Inflammatory macrophage treated with lipopolysaccharide for 4 hours (primary cell): Measurements from ENCODE around the gene GNAO1.

ENCODE experiments used
- DNase-seq: peaks from one replicate; pipeline ENCODE4 v3.0.0-alpha.2; 2020

Gene GNAO1

DNA sequence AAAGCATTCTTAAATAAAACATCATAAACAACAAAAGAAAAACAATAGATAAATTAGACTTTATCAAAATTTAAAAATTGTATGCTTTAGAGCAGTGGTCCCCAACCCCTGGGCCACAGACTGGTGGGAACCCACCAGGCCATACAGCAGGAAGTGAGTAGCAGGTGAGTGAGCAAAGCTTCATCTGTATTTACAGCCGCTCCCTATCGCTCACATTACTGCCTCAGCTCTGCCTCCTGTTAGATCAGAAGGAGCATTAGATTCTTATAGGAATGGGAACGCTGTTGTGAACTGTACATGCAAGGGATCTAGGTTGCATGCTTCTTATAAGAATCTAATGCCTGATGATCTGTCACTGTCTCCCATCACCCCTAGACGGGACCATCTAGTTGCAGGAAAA, 51.5 kb downstream of the GNAO1 start:
- DNase-seq = no peak

DNA sequence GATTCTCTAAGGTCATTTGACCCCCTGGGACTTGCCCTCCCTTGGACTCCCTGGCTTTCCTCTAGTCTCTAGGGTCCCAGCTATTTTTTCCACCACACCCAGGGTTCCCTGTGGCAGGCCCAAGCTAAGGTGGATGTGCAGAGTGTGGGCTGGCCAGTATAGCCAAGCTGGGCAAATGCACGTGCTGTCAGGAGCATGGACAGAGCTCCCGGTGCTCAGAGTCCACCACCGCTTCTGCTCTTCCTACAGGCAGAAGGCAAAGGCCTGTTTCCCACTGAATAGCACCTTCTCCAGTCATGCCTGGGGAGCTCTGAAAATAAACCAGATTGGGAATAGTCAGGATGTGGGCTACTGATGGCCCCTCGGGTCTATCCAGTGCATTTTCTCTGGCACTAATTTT, 53.3 kb downstream of the GNAO1 start:
- no peak for DNase-seq

DNA sequence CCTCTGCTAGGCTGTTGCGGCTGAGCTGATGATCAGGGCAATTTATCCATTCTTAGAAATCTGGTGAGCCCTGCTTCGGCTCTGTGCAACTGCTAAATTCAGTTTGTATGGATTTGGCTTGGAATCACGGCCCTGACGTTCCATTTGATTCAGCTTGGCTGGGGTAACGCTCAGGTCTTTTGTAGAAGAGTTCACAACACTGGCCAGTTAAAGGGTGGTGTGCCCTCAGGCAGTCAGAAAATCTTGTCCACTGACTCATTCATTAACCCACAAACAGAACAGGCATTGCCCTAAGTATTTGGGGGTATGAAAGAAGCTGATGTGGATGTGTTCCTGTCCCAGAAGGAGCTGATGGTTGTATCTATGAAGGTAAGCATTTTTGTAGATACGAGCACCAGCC, 53.9 kb downstream of the GNAO1 start:
- DNase-seq = no peak

DNA sequence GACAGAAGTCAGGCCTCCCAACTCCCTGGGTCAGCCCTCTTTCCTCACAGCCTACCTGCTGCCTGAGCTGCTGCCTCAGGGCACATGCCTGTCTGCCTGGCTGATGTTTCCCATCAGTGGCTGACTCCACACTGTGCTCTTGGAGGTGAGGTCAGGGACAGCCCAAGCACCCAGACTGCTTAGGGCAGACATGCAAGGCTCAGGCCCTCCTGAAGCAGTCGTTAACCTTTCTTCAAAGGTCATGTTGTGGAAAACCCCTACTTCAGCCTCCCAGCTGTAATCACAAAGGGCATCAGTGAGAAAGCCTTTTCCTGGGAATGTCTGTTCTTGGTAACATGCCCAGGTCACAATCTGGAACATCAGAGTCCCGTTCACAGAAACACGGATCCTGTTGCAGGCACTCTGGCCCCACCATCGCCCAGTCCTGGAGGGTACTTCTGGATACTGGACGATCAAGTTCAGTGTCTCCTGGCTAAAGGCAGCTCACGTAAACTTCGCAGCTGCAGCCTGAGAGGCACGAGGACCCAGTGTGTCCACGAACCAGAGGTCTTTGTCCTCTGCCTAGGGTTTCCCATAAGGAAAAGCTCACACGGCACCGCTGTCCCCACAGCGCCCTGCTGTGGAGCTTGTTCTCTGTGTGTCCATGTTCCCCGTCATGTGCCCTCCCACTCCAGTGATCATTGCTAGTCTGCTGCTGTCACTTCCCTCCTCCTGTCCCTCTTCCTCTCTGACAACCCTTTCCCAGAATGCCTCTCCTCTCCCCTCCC, 54.9 kb downstream of the GNAO1 start:
- no peak for DNase-seq

DNA sequence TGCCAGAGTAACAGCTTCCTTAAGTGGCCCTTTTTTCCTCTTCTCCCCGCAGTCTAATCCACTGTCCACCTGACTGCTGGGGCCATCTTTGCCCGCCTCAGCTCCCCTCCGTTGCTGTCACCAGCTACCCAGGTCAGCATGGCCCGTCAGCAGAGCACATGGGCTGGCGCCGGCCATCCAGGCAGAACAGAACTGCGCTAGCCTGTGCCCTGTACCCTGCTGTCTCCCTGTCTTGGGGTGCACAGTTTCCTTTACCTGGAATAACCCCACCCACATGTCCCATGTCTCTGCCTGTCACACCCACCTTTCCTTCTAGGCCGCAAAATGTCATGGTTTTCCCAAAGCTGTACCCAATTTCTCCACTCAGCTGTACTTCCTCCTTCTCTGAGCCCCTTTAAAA, 55.7 kb downstream of the GNAO1 start:
- DNase-seq = no peak

DNA sequence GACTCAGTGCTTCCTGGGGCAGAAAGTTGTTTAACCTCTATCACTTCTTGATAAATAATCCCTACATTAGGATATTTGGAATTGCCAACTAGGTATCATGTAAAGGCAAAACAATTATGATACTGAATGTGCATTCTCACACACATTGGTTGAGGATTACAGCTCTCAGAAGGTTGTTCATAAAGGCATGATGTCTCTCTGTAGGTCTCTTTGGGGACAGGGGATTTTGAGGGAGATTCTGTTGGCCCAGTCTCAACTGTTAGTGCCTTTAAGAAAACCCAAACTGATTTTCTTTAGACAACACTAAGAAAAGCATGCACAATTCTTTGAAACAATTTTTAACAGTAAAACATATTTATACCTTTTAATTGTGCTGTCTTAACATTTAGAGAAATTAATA, 56.5 kb downstream of the GNAO1 start:
- DNase-seq = no peak

DNA sequence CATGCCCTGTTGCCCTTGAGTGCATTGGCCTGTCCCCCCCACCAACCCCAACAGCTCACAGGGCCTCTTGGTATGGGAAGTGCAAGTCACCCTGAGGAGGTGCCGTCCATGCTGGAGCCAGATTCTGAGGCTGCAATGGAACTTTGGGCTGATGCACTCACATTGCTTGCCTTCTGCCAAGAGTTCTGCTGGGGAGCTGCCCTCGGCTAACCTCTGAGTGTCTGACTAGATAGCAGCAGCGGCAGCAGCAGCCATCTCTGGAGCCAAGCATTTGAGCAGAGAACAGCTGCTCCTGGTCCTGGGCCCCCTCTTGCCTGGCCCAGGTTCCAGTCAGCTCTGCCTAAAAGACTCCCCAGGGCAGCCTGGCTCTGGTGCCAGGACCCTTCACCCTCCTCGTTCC, 61.5 kb downstream of the GNAO1 start:
- no peak for DNase-seq

DNA sequence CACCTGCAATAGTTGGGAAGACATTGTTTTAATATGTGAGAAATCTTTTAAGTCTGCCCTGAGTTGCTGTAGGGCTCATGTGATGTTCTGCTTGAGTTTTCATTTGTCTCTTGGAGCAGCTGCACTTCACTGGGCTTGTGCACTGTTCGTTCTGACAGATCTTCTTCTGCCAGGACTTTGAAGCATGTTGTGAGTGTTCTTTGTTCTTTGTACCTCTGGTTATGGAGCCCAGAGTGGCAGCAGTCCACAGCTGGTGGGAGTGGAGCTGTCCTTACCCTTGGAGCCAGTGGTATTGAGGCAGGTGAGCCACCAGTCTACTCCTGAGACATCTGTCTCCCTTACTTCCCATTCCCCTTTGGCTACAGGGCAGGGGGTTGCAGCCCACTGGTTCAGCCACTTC, 64.6 kb downstream of the GNAO1 start:
- no peak for DNase-seq

DNA sequence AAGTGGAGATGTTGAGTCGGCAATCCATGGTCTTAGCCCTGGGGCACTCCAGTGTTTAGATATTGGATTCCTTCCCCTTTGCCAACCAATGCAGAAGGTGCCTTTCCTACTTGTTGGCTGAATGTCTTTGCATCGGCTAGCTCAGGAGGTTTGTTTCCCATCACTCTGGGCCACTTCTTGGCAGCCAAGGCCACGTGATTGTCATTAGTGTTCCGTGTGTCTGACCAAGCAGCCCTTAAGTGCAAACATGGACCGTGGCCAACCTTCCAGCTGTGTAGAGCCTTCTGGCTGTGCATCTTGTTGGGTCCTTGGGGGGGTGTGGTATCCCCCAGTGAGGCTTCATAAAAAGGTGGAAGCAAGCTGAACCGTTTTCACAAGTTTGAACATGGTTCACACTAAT, 66.0 kb downstream of the GNAO1 start:
- no peak for DNase-seq

DNA sequence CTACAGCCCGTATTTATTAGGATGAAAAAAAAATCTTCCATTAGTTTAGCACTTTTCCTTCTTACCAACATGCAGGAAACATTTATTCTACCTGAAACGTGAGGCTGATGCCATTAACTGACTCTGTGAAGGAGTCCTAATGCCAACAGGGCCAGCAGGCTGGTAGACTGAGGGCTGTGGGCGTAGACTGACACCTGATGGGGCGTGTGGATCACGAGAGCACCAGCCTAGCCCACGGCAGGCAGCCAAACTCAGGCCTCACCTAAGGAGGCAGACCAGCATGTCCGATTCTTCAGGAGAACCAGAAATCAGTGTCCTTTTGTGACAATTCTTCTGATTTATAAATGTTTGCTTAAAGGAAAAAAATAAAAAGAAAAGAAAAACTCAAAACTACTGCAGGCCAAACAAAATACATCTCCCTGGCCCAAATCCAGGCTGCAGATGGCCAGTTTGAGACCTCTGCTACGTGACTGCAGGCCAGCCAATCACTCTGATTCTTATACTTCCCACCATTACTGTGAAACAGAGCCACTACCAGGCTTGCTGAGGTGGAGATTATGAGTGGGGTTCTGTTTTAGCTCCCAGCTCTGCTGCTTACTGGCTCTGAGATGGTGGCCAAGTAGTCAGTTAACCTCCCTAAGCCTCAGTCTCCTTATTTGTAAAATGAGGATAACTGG, 66.5 kb downstream of the GNAO1 start:
- DNase-seq = no peak

DNA sequence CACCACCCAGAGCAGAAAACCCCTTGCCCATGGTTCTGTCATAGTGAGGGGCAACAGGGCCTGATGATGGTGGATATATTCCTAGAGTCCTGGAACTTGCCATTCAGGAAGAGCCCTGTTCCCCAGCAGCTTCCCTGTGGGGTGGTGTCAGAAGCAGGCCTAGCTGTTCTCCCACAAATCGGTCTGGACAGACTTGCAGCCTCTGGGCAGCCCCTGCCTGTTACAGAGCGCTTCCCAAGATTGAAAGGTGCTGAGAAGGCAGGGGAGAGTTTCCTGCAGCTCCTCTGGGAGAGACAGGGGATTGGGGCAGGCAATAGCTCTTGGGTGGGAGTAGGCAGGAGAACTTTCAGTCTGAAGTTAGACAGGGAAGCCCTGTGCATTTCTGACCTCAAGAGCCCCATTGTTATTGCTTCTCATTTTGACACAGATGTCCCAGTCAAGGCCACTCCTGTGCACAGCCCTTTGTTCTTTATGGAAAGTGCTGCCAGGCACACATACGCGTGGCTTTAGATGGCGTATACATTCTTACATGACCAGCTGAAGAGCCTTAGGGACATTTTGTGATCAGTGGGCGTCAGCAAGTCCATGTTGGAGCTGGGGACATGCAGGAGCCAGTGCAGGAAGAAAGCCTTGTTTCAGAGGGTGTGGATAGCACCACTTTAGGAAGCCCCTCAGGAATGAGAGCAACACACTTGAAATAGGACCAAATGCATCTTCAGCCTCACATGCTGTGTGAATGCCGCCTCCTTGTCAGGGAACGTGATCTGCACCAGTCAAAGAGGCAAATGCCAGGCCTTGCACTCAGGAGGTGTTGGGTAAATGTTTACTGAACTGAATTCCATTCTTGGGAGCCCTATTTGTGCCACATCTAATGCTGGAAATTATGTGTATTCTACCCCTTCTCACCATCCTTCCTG, 67.5 kb downstream of the GNAO1 start:
- DNase-seq = no peak

DNA sequence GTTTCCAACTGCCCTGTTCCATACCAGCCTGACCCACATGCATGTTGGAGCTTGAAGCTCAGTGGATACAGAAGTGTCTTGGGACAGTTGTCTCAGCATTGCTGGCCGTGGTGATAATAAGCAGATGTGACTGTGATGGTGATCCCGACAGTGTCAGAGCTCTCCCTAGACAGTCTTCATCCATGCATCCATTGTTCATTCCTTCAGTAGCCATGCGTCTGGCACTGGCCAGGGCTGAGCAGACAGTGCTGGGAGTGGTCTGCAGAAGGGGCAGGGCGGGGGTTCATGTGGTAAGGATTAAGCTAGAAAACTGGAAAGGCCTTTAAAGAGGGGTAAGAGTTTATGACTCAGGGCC, 68.1 kb downstream of the GNAO1 start:
- DNase-seq = no peak

DNA sequence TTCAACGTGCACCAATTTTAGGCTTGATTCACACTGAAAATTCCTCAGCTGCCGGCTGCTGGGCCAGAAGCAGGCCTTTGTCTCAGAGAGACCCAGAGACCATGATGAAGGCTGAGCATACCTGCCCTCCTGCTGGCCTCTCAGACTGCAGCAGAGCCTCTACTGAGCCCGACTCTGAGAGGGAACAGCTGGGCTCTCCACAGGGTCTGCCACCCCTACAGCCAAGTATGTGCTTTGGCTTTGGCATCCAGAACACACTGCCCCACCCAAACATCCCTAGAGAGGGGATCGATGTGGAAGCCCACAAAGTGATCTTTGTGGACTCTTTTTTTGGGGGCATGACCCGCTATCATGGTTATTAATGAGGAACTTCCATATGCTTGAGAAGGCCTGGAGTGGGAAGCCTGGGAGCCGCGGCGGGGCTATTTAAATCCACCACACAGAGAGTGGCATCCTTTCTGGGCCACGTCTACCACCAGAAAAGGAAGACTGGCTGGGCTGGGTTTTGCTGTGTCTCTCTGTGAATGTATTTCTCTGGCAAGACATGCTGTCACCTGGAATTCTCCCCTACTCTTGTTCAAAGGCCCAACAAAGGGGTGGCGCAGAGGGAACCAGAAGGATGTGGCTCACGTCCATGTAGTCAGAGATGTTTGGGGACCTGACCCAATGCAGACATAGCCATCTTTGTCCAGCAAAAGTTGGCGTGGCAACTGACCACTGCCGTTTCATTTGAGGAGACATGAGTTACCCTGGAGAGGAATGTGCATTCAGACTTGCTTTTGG, 69.3 kb downstream of the GNAO1 start:
- DNase-seq = no peak

DNA sequence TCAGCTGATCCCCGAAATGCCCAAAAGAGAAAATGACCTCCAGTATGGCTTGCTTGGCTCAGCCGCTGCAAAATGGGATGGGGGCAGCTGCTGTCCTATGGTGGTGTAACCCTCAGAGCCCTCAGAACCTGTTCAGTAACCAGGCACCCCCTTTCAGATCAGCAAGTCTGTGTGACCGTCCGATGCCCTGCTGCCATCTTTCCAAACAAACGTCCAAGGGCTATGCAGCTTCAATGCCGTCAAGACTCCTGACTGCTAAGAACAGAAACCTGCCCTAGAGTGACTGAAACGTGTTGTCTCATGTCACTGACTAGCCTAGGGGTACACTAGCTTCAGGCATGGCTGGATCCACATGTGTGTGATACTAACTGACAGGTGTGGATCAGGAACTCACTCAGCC, 70.4 kb downstream of the GNAO1 start:
- DNase-seq = no peak

DNA sequence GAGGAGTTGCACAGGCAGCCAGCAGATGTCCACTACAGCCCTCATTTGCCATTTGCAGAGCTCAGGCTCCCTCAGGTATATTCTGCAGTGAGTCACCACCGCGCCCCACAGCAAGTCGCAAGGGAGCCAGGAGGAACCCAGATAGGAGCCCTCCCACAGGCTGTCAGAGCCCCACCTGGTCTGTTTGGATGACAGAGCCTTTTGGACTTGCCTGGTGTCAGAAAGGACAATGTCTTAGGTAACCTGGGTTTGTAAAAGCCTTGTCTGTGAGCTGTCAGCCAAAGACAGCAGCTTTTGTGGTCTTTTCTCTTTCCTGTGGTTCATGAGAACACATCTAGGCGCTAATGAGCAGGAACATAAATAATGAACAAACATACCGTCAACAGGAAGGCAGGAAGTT, 70.9 kb downstream of the GNAO1 start:
- no peak for DNase-seq

DNA sequence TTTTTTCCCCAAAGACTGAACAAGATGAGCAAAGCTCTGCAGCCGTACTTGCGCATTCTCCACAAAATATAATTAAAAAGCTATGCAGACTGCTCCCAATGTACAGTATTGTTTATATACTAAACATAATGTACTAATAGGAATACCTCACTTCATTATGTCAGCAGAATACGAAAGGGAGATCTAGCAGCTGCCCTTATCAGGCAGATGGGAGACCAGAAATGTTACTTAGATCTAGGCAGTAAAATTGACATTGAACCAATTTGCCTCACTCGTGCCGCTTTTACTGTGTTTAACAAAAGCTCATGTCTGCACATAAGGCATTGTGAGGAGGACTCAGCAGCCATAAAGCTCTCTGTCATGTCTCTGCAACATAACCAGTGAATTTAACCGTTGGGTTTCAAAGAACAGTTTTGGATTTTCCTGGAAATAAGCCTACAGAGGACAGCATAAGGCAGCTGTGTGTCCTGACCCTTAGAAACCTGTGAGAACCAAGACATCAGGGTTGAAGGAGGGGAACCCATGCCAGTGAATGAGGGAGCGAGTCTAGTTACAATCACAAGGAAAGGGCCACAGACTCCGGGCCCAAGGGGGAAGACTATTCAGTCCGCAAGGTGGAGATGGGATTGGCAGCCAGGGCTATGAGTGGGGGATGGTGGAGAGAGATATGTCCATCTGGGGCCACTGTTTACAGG, 71.4 kb downstream of the GNAO1 start:
- no peak for DNase-seq

DNA sequence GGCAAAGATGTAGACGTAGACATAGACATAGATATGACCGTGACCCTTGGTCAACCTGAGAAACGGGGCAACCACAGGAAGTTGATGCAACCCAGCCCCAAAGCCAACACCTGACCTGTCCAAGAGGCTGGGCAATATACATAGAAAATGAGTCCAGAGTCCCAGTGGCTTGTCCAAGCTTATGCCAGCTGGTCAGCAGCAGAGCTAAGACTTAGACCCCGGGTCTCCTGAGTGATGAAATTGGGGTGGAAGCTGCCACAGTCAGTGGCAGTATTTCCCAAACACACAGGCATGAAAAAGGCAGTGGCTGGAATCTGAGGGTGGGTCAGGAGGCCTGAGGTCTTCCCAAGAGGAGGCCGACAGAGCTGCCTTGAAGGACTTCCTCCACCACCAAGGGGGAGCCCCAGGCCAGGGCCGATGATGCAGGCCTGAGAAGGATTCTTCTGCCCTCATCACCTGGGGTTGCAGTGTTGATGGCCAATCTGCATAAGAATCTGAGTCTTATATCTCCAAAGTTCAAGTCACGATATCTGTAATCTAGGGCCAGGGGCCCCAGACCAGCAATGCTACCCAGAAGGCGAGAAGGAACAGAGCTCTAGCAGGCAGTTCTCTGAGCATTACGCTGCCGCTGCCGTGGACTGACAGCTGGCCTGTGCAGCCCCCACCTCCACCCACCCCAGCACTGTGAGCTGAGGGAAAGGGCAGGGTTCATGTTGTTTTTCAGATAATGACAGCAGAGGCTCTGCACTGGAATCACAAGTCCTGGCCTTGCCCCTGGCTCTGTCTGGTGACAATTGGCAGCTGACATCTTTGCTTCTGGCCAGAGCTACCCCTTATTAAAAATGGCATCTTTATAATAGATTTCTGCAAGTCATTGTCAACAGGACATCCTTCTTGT, 72.7 kb downstream of the GNAO1 start:
- DNase-seq = no peak

DNA sequence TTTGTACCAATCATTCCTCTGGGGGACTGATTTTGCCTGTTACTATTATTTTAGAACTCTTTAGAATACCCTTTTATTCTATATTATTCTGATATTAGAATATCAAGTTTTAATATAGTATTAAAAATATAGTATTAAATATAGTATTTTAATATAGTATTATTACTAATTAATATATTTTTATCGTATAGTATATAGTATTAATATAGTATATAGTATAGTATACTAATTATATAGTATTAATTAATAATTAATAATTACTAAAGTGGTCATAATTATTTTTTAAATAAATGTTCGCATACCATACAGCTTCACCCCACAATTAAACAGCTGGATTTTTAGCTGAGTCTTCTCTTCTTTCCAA, 73.3 kb downstream of the GNAO1 start:
- DNase-seq = no peak

DNA sequence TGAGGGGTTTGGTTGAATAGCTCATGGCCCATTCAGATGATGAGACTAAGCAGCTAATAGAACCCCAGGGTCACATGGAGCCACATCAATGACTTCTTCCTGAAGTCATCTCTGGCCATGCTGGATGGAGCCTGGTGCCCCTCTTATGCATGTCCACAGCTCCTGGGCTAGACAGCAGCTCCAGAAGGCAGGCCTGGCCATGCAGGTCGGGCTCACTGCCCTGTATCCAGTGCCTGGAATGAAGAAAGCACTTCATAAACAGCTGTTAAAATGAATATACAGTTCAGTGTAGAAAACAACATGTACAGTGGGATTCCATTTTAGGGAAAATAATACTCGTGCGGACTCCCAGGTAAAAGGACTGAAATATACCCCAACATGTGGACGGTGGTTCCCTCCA, 73.9 kb downstream of the GNAO1 start:
- no peak for DNase-seq

DNA sequence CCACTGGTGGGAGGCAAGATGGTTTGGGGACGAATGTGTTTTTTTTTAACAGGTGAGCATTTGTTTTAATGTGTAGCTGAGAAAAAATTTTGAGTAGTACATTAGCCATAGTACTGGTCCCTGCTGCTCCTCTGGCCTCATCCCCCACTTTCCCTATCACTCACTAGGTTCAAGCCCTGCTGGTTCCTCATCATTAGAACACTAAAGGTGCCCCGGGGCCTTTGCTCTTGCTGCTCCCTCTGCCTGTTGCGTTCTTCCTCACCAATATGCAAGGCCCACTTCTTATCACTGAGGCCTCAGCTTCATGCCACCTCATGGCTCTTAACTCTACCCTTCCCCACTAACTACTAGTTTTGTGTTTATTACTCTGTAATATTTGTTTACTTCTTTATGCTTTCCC, 74.5 kb downstream of the GNAO1 start:
- no peak for DNase-seq
